ENCODE measurements around the gene HOXC4.

DNA sequence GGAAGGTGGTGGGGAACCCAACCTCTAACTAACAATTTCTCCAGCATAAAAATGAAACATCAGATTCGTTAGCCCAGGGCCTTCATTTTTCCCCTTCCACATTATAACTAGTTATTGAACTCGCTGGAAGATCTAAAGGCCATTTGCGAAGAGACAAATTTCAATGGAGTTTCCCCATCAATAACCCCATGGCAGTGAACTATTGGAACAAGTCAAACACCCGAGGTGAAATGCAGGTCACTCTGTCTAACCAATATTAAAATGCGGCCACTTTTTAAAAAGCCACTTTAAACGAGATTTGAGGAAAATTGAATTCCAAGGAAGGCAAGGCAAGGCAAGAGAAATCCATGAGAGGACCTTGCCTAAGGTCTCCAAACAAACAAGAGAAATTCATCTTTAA is 4.5 kb upstream of the HOXC4 start:
- no peak for TF ChIP-seq CTCF (IDR thresholded peaks at IDR 0.05)
- no peak for TF ChIP-seq EP300 (IDR thresholded peaks at IDR 0.05)
- TF ChIP-seq POLR2A (IDR thresholded peaks at IDR 0.05): no peak
- TF ChIP-seq POLR2AphosphoS5 (IDR thresholded peaks at IDR 0.05): no peak
